ENCODE data around the gene MBD4. TPM values are rescaled to one million over a fixed set of nuclear protein-coding genes. Genes with fewer than 3 reads are reported as not detected.

Gene MBD4
- polyA plus RNA-seq, 2 of the 4 experiments (the other 2 are of a cell fraction), result 32.7 to 49.7 TPM

DNA sequence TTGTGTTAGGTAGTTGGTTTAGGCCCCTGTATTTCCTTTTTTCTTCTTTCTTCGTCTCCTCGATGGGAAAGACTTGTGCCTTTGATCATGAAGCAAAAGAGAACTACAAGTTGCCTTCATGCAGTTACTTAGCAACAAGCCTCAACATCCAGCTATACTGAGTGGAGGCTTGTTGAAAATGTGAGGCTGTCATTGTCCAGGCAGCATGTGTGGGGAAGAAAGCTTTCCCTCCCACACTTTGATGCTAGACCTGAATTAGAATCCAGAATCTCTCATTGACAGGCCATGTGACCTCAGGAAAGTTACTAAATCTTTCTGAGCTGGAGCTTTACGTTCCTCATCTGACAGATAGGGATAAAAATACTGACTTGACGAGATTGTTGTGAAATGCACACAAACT, 24.0 kb upstream of the MBD4 start:
- no peak for TF ChIP-seq ZC3H11A (IDR thresholded peaks at IDR 0.05)
- Histone ChIP-seq H3K4me3 (no peak overlapping the region), H3K27ac (no peak overlapping the region), H3K4me2 (no peak overlapping the region), H3K9me3 (no peaks in the 10 kb centered on the region), H3K4me1 (no peaks in the 10 kb centered on the region)
- ChIA-PET CTCF (interaction anchor here (1.0 kb wide), 1 partner anchor 9 kb away, joined by 4 read pairs; no protein-coding TSS in a partner anchor), POLR2A (no interaction called here)
- WGBS (ENCODE audit: missing lambda C conversion rate), result 90% methylated on average over 4 of the region's 4 CpGs
- FAIRE-seq (no peak), DNase-seq (ENCODE audit: low read depth in 1 of 2, low spot score in 1 of 2) (no peak), ATAC-seq (no peak)

DNA sequence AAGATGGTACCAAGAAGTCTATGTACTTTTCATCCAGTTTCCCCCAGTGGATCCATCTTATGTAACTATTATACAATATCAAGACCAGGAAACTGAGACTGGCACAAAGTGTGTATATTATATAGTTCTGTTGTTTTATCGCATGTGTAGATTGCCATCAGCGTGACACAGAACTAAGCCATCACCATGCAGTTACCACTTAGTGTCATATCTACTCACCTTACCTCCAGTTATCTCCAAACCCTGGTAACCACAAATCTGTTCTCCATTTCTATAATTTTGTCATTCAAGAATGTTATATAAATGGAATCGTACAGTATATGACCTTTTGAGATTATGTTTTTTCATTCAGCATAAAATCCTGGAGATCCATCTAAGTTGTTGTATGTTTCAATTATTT, 23.3 kb upstream of the MBD4 start:
- POLR2A ChIA-PET, result no interaction called here
- WGBS (ENCODE audit: missing lambda C conversion rate), result 98% methylated on average over 3 of the region's 3 CpGs
- ATAC-seq (no peak), FAIRE-seq (no peak), DNase-seq (ENCODE audit: low read depth in 1 of 2, low spot score in 1 of 2) (no peak)
- Histone ChIP-seq H3K4me2 (no peak overlapping the region), H3K27ac (no peak overlapping the region), H3K4me1 (no peaks in the 10 kb centered on the region), H3K4me3 (no peak overlapping the region), H3K9me3 (no peaks in the 10 kb centered on the region)
- TF ChIP-seq JUN (IDR thresholded peaks at IDR 0.05) (no peak), TP53 (CRISPR knock-in tag; IDR thresholded peaks at IDR 0.05) (no peak), RFX5 (IDR thresholded peaks at IDR 0.05) (no peak), RARB (CRISPR knock-in tag; IDR thresholded peaks at IDR 0.05) (no peak), HDAC2 (IDR thresholded peaks at IDR 0.05) (no peak), NFE2L2 (conservative IDR thresholded peaks at IDR 0.05; ENCODE audit: low read length) (no peak), GATA3 (IDR thresholded peaks at IDR 0.05; ENCODE audit: borderline replicate concordance) (no peak)
- TF ChIP-seq, protein P1, sequence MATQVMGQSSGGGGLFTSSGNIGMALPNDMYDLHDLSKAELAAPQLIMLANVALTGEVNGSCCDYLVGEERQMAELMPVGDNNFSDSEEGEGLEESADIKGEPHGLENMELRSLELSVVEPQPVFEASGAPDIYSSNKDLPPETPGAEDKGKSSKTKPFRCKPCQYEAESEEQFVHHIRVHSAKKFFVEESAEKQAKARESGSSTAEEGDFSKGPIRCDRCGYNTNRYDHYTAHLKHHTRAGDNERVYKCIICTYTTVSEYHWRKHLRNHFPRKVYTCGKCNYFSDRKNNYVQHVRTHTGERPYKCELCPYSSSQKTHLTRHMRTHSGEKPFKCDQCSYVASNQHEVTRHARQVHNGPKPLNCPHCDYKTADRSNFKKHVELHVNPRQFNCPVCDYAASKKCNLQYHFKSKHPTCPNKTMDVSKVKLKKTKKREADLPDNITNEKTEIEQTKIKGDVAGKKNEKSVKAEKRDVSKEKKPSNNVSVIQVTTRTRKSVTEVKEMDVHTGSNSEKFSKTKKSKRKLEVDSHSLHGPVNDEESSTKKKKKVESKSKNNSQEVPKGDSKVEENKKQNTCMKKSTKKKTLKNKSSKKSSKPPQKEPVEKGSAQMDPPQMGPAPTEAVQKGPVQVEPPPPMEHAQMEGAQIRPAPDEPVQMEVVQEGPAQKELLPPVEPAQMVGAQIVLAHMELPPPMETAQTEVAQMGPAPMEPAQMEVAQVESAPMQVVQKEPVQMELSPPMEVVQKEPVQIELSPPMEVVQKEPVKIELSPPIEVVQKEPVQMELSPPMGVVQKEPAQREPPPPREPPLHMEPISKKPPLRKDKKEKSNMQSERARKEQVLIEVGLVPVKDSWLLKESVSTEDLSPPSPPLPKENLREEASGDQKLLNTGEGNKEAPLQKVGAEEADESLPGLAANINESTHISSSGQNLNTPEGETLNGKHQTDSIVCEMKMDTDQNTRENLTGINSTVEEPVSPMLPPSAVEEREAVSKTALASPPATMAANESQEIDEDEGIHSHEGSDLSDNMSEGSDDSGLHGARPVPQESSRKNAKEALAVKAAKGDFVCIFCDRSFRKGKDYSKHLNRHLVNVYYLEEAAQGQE (IDR thresholded peaks at IDR 0.05), result no peak
- TF ChIP-seq, protein P2, sequence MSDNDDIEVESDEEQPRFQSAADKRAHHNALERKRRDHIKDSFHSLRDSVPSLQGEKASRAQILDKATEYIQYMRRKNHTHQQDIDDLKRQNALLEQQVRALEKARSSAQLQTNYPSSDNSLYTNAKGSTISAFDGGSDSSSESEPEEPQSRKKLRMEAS (IDR thresholded peaks at IDR 0.05), result no peak
- TF ChIP-seq, protein P3, sequence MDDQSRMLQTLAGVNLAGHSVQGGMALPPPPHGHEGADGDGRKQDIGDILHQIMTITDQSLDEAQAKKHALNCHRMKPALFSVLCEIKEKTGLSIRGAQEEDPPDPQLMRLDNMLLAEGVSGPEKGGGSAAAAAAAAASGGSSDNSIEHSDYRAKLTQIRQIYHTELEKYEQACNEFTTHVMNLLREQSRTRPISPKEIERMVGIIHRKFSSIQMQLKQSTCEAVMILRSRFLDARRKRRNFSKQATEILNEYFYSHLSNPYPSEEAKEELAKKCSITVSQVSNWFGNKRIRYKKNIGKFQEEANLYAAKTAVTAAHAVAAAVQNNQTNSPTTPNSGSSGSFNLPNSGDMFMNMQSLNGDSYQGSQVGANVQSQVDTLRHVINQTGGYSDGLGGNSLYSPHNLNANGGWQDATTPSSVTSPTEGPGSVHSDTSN (IDR thresholded peaks at IDR 0.05), result no peak
- CTCF ChIA-PET, result no interaction called here

DNA sequence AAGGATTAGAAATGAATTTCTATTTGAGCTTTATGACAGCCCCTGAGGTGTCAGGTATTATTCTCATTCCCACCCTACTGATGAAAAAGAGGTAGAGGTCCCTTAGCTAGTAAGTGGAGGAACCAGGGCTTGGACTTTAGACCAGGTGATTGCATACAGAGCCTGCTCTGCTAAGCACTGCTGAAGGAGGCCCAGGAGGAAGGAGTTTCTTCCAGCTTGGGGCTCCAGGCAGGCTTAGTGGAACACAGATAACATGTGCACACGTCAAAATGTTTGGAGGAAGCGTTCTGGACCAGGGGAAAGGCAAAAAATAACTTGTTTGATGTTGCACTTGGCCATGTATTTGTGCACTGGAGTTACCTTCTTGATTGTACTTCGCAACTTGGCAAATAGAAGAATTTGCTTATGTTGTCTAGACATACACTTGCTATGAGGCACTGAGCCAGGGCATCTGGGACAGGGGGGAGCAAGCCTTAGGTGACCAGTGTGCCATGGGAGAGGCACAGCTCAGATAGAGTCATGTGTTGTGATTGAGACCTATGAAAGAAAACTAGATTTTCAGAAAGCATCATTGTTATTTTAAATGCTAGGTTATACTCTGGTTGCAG, 22.7 kb upstream of the MBD4 start:
- Histone ChIP-seq H3K9me3 (no peaks in the 10 kb centered on the region), H3K4me3 (no peak overlapping the region), H3K4me1 (no peaks in the 10 kb centered on the region), H3K27ac (no peak overlapping the region), H3K4me2 (no peak overlapping the region)
- ATAC-seq (no peak), FAIRE-seq (no peak), DNase-seq (ENCODE audit: low read depth in 1 of 2, low spot score in 1 of 2) (no peak)
- CTCF ChIA-PET, result no interaction called here
- TF ChIP-seq RFX5 (IDR thresholded peaks at IDR 0.05) (no peak), NR3C1 (IDR thresholded peaks at IDR 0.05) (no peak)
- POLR2A ChIA-PET, result no interaction called here
- WGBS (ENCODE audit: missing lambda C conversion rate), result 92% methylated on average over 3 of the region's 3 CpGs

DNA sequence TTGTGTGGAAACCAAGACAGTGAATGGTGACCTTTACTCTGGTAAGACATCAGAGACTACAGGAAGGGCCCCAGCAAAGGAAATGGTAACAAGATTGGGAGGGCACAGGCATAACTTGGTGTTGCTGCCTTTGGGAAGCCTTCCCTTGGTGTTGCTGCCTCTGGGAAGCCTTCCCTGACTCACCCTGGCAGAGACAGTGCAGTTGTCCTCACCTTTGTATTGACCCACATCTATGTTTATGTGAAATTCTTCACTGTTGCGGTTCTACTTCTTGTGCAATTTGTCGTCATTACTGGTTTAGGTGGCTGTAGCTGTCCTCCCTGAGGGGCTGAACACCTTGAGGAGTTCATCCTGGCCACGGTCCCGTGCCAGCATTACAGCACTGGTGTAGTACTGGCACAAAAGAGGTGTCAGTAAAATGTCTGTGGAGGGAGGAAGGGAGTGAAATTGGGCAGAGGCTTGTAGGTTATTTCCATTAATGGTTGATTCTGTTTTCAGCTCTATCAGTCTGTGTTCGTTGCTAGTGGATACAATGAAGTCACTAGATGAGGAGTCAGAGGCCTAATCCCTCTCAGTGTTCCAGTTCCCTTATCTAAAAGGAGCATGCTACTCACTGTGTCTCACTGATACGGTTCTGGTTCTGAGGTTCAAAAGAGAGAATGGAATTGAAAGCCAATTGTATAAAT, 21.9 kb upstream of the MBD4 start:
- no peaks in the 10 kb centered on the region for H3K4me1 ChIP-seq
- ChIA-PET POLR2A (no interaction called here), CTCF (no interaction called here)
- ATAC-seq (no peak), DNase-seq (ENCODE audit: low read depth in 1 of 2, low spot score in 1 of 2) (no peak), FAIRE-seq (no peak)
- no peak overlapping the region for H3K4me2 ChIP-seq
- TF ChIP-seq, protein P1 (IDR thresholded peaks at IDR 0.05), result no peak
- no peak for TF ChIP-seq BHLHE40 (IDR thresholded peaks at IDR 0.05; ENCODE audit: low read depth, low read length)
- no peak for TF ChIP-seq KDM1A (IDR thresholded peaks at IDR 0.05; ENCODE audit: low read depth)
- no peak for TF ChIP-seq RNF2 (IDR thresholded peaks at IDR 0.05; ENCODE audit: borderline replicate concordance, low read depth)
- no peak for TF ChIP-seq TFCP2L1 (CRISPR knock-in tag; IDR thresholded peaks at IDR 0.05)
- no peak for TF ChIP-seq RARB (CRISPR knock-in tag; IDR thresholded peaks at IDR 0.05)
- TF ChIP-seq JUN (IDR thresholded peaks at IDR 0.05), result no peak
- TF ChIP-seq CBX2 (IDR thresholded peaks at IDR 0.05; ENCODE audit: borderline replicate concordance, low read depth), result no peak
- TF ChIP-seq JUNB (IDR thresholded peaks at IDR 0.05), result no peak
- no peak for TF ChIP-seq ESRRA (IDR thresholded peaks at IDR 0.05; ENCODE audit: borderline replicate concordance, low read length)
- no peak for TF ChIP-seq NFE2L2 (conservative IDR thresholded peaks at IDR 0.05; ENCODE audit: low read length)
- no peak for TF ChIP-seq ZFP36 (IDR thresholded peaks at IDR 0.05; ENCODE audit: borderline replicate concordance, partially characterized antibody)
- no peak for TF ChIP-seq FOSB (CRISPR knock-in tag; IDR thresholded peaks at IDR 0.05)
- TF ChIP-seq HOXA7 (CRISPR knock-in tag; IDR thresholded peaks at IDR 0.05), result no peak
- no peak for TF ChIP-seq RCOR1 (IDR thresholded peaks at IDR 0.05; ENCODE audit: low read depth, low read length)
- H3K9me3 ChIP-seq, result no peaks in the 10 kb centered on the region
- WGBS (ENCODE audit: missing lambda C conversion rate), result 92% methylated on average over 6 of the region's 6 CpGs
- H3K27ac ChIP-seq, result no peak overlapping the region
- H3K4me3 ChIP-seq, result no peak overlapping the region

Measured in A549 (cell line).